K562 (cell line): ENCODE results near the gene BLOC1S4. TPM values are rescaled to one million over a fixed set of nuclear protein-coding genes. Genes with fewer than 3 reads are reported as not detected.

ENCODE experiments used
- BRD4 ChIP-seq: fragments of 200-600 bp; sonication (generic); IDR thresholded peaks from 2 replicates; pipeline ENCODE4 v1.6.1; 2017; ENCODE audit warnings: inconsistent platforms
- CBFB ChIP-seq: sonication (generic); formaldehyde crosslinking; IDR thresholded peaks from 2 replicates; pipeline ENCODE4 v1.4.0; 2020; ENCODE audit warnings: mild to moderate bottlenecking, missing genetic modification reagents
- DEAF1 ChIP-seq: fragments of 450-650 bp; formaldehyde crosslinking; IDR thresholded peaks from 2 replicates; pipeline ENCODE4 v1.4.0; 2020; ENCODE audit warnings: mild to moderate bottlenecking, moderate library complexity
- MEF2A ChIP-seq: IDR thresholded peaks from 2 replicates; pipeline ENCODE4 v1.6.1; 2011; ENCODE audit warnings: low read depth, mild to moderate bottlenecking, low read length, moderate library complexity; ENCODE audit not compliant: control insufficient read depth
- MYNN ChIP-seq, 2 experiments: sonication (generic); formaldehyde crosslinking in 1 of 2; IDR thresholded peaks; 2 replicates each; pipeline versions ENCODE4 v1.5.0 to v1.6.1; 2016 to 2020; ENCODE audit warnings: antibody characterized with exemption in 1 of 2, missing genetic modification reagents in 1 of 2
- NFXL1 ChIP-seq: fragments of 450-650 bp; formaldehyde crosslinking; IDR thresholded peaks from 2 replicates; pipeline ENCODE4 v1.4.0; 2021; ENCODE audit warnings: mild to moderate bottlenecking
- POLR2AphosphoS2 ChIP-seq: IDR thresholded peaks from 2 replicates; pipeline ENCODE4 v1.6.1; 2012; ENCODE audit warnings: low read length, improper control_type of control experiment
- POLR2G ChIP-seq: fragments of 200-400 bp; formaldehyde crosslinking; IDR thresholded peaks from 2 replicates; pipeline ENCODE4 v1.6.1; 2017; ENCODE audit warnings: low read depth, mild to moderate bottlenecking, antibody characterized with exemption, low read length, moderate library complexity
- PRPF4 ChIP-seq: fragments of 200-400 bp; formaldehyde crosslinking; IDR thresholded peaks from one replicate; pipeline ENCODE4 v1.6.1; 2017; ENCODE audit warnings: low read length, low read depth, mild to moderate bottlenecking; ENCODE audit not compliant: insufficient read depth, poor library complexity, severe bottlenecking
- RAD21 ChIP-seq, 2 experiments: fragments of 250-450 bp in 1 of 2; fragments of 450-650 bp in 1 of 2; sonication (Bioruptor Pico) in 1 of 2; formaldehyde crosslinking in 1 of 2; IDR thresholded peaks in 1 of 2; conservative IDR thresholded peaks in 1 of 2; 2 replicates each; pipeline versions ENCODE4 v1.4.0 to v1.8.0; 2020 to 2022; ENCODE audit warnings: mild to moderate bottlenecking in 2 of 2, moderate library complexity in 1 of 2
- SIRT6 ChIP-seq: IDR thresholded peaks from one replicate; pipeline ENCODE4 v1.6.1; 2012; ENCODE audit warnings: low read depth, mild to moderate bottlenecking, control low read depth, inconsistent platforms, low read length, moderate library complexity
- SMARCE1 ChIP-seq: fragments of 450-650 bp; IDR thresholded peaks from 2 replicates; pipeline ENCODE4 v1.7.1; 2016; ENCODE audit warnings: mild to moderate bottlenecking
- TARDBP ChIP-seq: fragments of 450-650 bp; IDR thresholded peaks from 2 replicates; pipeline ENCODE4 v1.6.1; 2016
- ZNF174 ChIP-seq: fragments of 250-450 bp; sonication (Bioruptor Pico); IDR thresholded peaks from 2 replicates; pipeline ENCODE4 v1.4.0; 2020; ENCODE audit warnings: mild to moderate bottlenecking
- polyA plus RNA-seq, 8 experiments: library from polyadenylated mRNA; depleted of rRNA in 4 of 8; stranded (reverse) in 5 of 8; unstranded in 3 of 8; fragments of >200 nt; fragmentation: Nextera tagmentation in 2 of 8; fragmentation: Illumina TruSeq in 1 of 8; extraction: Ambion mirVana in 2 of 8; extraction: Trizol in 1 of 8; gene quantifications; 2 replicates each; pipeline versions ENCODE4 v1.2.1 to v1.2.3, GENCODE V29; 2011 to 2014; ENCODE audit warnings: inconsistent platforms in 1 of 8, missing spikeins in 1 of 8
- total RNA-seq, 7 experiments: library from RNA; depleted of rRNA in 6 of 7; stranded (reverse); fragments of >200 nt in 6 of 7; fragmentation: Illumina TruSeq in 2 of 7; extraction: Trizol in 2 of 7; gene quantifications; 2 replicates each; pipeline versions ENCODE4 v1.2.1 to v1.2.3, GENCODE V29; 2011 to 2021; ENCODE audit warnings: low replicate concordance in 1 of 7
- TF ChIP-seq, protein P1 (sequence below): fragments of 250-450 bp; sonication (Bioruptor Pico); IDR thresholded peaks from 2 replicates; pipeline ENCODE4 v1.8.0; 2021; ENCODE audit warnings: moderate library complexity, mild to moderate bottlenecking, inconsistent platforms
- TF ChIP-seq, protein P2 (sequence below), 2 experiments: IDR thresholded peaks in 1 of 2; conservative IDR thresholded peaks in 1 of 2; 2 replicates each; pipeline ENCODE4 v1.6.1; 2016; ENCODE audit warnings: low read depth in 2 of 2, mild to moderate bottlenecking in 1 of 2, missing compliant biosample characterization in 1 of 2, missing genetic modification characterization in 1 of 2, moderate library complexity in 1 of 2
- TF ChIP-seq, protein P3 (sequence below): fragments of 450-650 bp; IDR thresholded peaks from 2 replicates; pipeline ENCODE4 v1.6.1; 2016; ENCODE audit warnings: missing biosample characterization, missing genetic modification characterization

BLOC1S4 gene
- total and polyA plus RNA-seq, 9 of the 15 experiments (the other 6 are each of a cell fraction or from before 2014, with no cell fraction given) = 3.1 to 31.6 (median 11.2) TPM

GRCh38 chr4:6695660-6696610, 20.0 kb upstream of the BLOC1S4 start (continued):
- TF ChIP-seq, protein P1, sequence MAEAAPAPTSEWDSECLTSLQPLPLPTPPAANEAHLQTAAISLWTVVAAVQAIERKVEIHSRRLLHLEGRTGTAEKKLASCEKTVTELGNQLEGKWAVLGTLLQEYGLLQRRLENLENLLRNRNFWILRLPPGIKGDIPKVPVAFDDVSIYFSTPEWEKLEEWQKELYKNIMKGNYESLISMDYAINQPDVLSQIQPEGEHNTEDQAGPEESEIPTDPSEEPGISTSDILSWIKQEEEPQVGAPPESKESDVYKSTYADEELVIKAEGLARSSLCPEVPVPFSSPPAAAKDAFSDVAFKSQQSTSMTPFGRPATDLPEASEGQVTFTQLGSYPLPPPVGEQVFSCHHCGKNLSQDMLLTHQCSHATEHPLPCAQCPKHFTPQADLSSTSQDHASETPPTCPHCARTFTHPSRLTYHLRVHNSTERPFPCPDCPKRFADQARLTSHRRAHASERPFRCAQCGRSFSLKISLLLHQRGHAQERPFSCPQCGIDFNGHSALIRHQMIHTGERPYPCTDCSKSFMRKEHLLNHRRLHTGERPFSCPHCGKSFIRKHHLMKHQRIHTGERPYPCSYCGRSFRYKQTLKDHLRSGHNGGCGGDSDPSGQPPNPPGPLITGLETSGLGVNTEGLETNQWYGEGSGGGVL (CRISPR knock-in tag) = no peak
- TF ChIP-seq NFXL1 (CRISPR knock-in tag) = no peak
- TF ChIP-seq SIRT6 = no peak
- peak; percentile 12 to 46; a peak in 2 of 4 replicates for TF ChIP-seq RAD21 (CRISPR knock-in tag; conservative IDR thresholded peaks at IDR 0.05 in 1 of 2, IDR thresholded peaks at IDR 0.05 in 1 of 2)
- TF ChIP-seq MEF2A = no peak
- TF ChIP-seq POLR2G = no peak
- TF ChIP-seq POLR2AphosphoS2 = no peak
- no peak for TF ChIP-seq ZNF174 (CRISPR knock-in tag)
- TF ChIP-seq SMARCE1 = no peak
- TF ChIP-seq, protein P2, sequence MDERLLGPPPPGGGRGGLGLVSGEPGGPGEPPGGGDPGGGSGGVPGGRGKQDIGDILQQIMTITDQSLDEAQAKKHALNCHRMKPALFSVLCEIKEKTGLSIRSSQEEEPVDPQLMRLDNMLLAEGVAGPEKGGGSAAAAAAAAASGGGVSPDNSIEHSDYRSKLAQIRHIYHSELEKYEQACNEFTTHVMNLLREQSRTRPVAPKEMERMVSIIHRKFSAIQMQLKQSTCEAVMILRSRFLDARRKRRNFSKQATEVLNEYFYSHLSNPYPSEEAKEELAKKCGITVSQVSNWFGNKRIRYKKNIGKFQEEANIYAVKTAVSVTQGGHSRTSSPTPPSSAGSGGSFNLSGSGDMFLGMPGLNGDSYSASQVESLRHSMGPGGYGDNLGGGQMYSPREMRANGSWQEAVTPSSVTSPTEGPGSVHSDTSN (CRISPR knock-in tag; IDR thresholded peaks at IDR 0.05; ENCODE audit: low read depth) = no peak
- TF ChIP-seq, protein P2 (tag; conservative IDR thresholded peaks at IDR 0.05; ENCODE audit: low read depth) = no peak
- no peak for TF ChIP-seq BRD4
- no peak for TF ChIP-seq TARDBP
- TF ChIP-seq MYNN (IDR thresholded peaks at IDR 0.05) = peak; percentile 50; the same call in 1 of the 2 replicates
- no peak for TF ChIP-seq MYNN (CRISPR knock-in tag; IDR thresholded peaks at IDR 0.05)
- 0 out of 2 replicates have a peak, but pooled peaks have one; percentile 4 for TF ChIP-seq DEAF1 (CRISPR knock-in tag)
- TF ChIP-seq CBFB (CRISPR knock-in tag) = no peak
- TF ChIP-seq PRPF4 = no peak
- TF ChIP-seq, protein P3, sequence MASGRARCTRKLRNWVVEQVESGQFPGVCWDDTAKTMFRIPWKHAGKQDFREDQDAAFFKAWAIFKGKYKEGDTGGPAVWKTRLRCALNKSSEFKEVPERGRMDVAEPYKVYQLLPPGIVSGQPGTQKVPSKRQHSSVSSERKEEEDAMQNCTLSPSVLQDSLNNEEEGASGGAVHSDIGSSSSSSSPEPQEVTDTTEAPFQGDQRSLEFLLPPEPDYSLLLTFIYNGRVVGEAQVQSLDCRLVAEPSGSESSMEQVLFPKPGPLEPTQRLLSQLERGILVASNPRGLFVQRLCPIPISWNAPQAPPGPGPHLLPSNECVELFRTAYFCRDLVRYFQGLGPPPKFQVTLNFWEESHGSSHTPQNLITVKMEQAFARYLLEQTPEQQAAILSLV (tag) = peak; percentile 78
